Measurements from ENCODE around the gene ADSS2. TPM values are rescaled to one million over a fixed set of nuclear protein-coding genes. Genes with fewer than 3 reads are reported as not detected.

Gene ADSS2
- total RNA-seq, 1 donor from 2014 or later: 31.9 TPM

GRCh38 chr1:244449936-244450508 lies 1.7 kb downstream of the ADSS2 start:
- TF ChIP-seq CTCF (IDR thresholded peaks at IDR 0.05; ENCODE audit: partially characterized antibody, unreplicated experiment): no peak
- Mint-ChIP-seq H3K4me1 (ENCODE audit: low read depth, unreplicated experiment) (peaks cover 22% of the 10 kb centered on the region), H3K36me3 (ENCODE audit: unreplicated experiment) (peaks cover 4% of the 10 kb centered on the region)

GRCh38 chr1:244448279-244449036 lies 3.3 kb downstream of the ADSS2 start:
- Mint-ChIP-seq H3K27me3 (ENCODE audit: unreplicated experiment) (peaks cover 8% of the 10 kb centered on the region), H3K36me3 (ENCODE audit: unreplicated experiment) (no peaks in the 10 kb centered on the region), H3K9me3 (ENCODE audit: unreplicated experiment) (peaks cover 4% of the 10 kb centered on the region), H3K4me1 (ENCODE audit: low read depth, unreplicated experiment) (peaks cover 25% of the 10 kb centered on the region), H3K27ac (ENCODE audit: unreplicated experiment) (peak overlapping the region; percentile 67), H3K4me3 (ENCODE audit: unreplicated experiment) (peak overlapping the region; percentile 47)
- TF ChIP-seq CTCF (IDR thresholded peaks at IDR 0.05; ENCODE audit: partially characterized antibody, unreplicated experiment): no peak
- DNase-seq: no peak

More at GRCh38 chr1:244449936-244450508, 1.7 kb downstream of the ADSS2 start:
- peak overlapping the region; percentile 96 for H3K4me3 Mint-ChIP-seq (ENCODE audit: unreplicated experiment)
- peaks cover 4% of the 10 kb centered on the region for H3K9me3 Mint-ChIP-seq (ENCODE audit: unreplicated experiment)
- DNase-seq: no peak
- peaks cover 10% of the 10 kb centered on the region for H3K27me3 Mint-ChIP-seq (ENCODE audit: unreplicated experiment)
- H3K27ac Mint-ChIP-seq (ENCODE audit: unreplicated experiment): peak overlapping the region; percentile 92

GRCh38 chr1:244447552-244447951 lies 4.2 kb downstream of the ADSS2 start:
- Mint-ChIP-seq H3K27ac (ENCODE audit: unreplicated experiment) (no peak overlapping the region), H3K4me1 (ENCODE audit: low read depth, unreplicated experiment) (peaks cover 25% of the 10 kb centered on the region), H3K4me3 (ENCODE audit: unreplicated experiment) (no peak overlapping the region), H3K9me3 (ENCODE audit: unreplicated experiment) (peaks cover 4% of the 10 kb centered on the region), H3K36me3 (ENCODE audit: unreplicated experiment) (no peaks in the 10 kb centered on the region), H3K27me3 (ENCODE audit: unreplicated experiment) (peaks cover 8% of the 10 kb centered on the region)
- TF ChIP-seq CTCF (IDR thresholded peaks at IDR 0.05; ENCODE audit: partially characterized antibody, unreplicated experiment): no peak
- DNase-seq: no peak

- Mint-ChIP-seq H3K4me1 (ENCODE audit: low read depth, unreplicated experiment) (peaks cover 25% of the 10 kb centered on the region), H3K27ac (ENCODE audit: unreplicated experiment) (no peak overlapping the region), H3K4me3 (ENCODE audit: unreplicated experiment) (no peak overlapping the region), H3K36me3 (ENCODE audit: unreplicated experiment) (no peaks in the 10 kb centered on the region), H3K9me3 (ENCODE audit: unreplicated experiment) (peaks cover 2% of the 10 kb centered on the region), H3K27me3 (ENCODE audit: unreplicated experiment) (peaks cover 4% of the 10 kb centered on the region)
- no peak for DNase-seq
- TF ChIP-seq CTCF (IDR thresholded peaks at IDR 0.05; ENCODE audit: partially characterized antibody, unreplicated experiment): no peak
These were observed 4.7 kb downstream of the ADSS2 start for GRCh38 chr1:244447024-244447423.
